ENCODE results near the gene ZNF460.
"Not testable (repeated sequence)": the region's sequence is repeated elsewhere in the genome, so short reads cannot be mapped to it uniquely, and the experiment has no call there.

ZNF460 gene

DNA sequence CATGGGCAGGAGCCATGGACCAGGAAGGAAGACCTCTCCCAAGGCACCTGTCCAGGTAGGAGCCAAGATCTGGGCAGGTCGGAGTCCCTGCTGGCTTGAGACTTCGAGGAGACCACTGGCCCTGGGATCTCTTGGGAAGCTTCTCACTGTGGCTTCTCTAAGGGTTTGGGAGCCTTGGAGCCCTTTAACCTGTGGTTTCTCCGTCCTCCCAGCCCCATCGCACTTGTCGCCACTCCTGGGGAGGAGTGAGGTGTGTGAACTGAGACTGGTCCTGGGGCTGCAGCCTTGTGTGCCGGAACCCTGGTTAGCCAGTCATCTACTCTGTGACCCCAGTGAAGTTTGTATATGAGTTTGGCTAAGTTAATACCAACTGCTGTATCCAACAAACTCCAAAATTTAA, 31.6 kb upstream of the ZNF460 start:
- H3K27ac ChIP-seq (ENCODE audit: low read depth, low read length) = no peak overlapping the region
- no peaks in the 10 kb centered on the region for H3K4me1 ChIP-seq (ENCODE audit: control insufficient read depth in 1 of 2, insufficient read depth in 2 of 2, low read length in 2 of 2)
- H3K9ac ChIP-seq (ENCODE audit: low read depth in 1 of 2, low read length in 2 of 2) = no peak overlapping the region
- peaks cover 0 to 4% of the 10 kb centered on the region in 2 donors for H3K9me3 ChIP-seq (ENCODE audit: control insufficient read depth in 1 of 2, low read length in 2 of 2)
- H3K27me3 ChIP-seq (ENCODE audit: control insufficient read depth in 1 of 2, insufficient read depth in 2 of 2, low read length in 2 of 2) = no peaks in the 10 kb centered on the region
- H3K36me3 ChIP-seq (ENCODE audit: control insufficient read depth in 1 of 2, insufficient read depth in 2 of 2, low read length in 2 of 2) = peaks cover 39 to 86% of the 10 kb centered on the region in 2 donors
- H3K4me3 ChIP-seq (ENCODE audit: low read depth in 1 of 2, low read length in 2 of 2) = no peak overlapping the region

DNA sequence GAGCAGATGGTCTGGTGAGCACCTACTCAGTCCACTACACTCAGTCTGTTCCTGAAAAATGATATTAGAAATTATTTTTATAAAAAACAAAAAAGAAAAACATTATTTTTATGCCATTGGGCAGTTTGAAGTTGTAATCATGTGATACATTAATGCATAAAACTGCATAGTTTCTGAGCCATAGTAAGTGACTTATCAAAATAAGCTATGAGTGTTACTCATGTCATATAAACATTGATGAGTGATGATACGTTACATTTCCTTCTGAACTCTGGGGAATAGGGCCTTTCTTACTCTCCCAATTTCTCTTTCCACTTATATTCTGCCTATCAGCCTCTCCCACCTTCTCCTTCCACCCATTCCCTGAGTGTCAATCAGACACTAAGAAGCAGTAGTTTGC, 31.0 kb upstream of the ZNF460 start:
- Histone ChIP-seq H3K4me3 (ENCODE audit: low read depth in 1 of 2, low read length in 2 of 2) (no peak overlapping the region), H3K4me1 (ENCODE audit: control insufficient read depth in 1 of 2, insufficient read depth in 2 of 2, low read length in 2 of 2) (no peaks in the 10 kb centered on the region), H3K27me3 (ENCODE audit: control insufficient read depth in 1 of 2, insufficient read depth in 2 of 2, low read length in 2 of 2) (no peaks in the 10 kb centered on the region), H3K36me3 (ENCODE audit: control insufficient read depth in 1 of 2, insufficient read depth in 2 of 2, low read length in 2 of 2) (peaks cover 46 to 88% of the 10 kb centered on the region in 2 donors), H3K27ac (ENCODE audit: low read depth, low read length) (no peak overlapping the region), H3K9ac (ENCODE audit: low read depth in 1 of 2, low read length in 2 of 2) (no peak overlapping the region), H3K9me3 (ENCODE audit: control insufficient read depth in 1 of 2, low read length in 2 of 2) (peaks cover 0 to 10% of the 10 kb centered on the region in 2 donors)

DNA sequence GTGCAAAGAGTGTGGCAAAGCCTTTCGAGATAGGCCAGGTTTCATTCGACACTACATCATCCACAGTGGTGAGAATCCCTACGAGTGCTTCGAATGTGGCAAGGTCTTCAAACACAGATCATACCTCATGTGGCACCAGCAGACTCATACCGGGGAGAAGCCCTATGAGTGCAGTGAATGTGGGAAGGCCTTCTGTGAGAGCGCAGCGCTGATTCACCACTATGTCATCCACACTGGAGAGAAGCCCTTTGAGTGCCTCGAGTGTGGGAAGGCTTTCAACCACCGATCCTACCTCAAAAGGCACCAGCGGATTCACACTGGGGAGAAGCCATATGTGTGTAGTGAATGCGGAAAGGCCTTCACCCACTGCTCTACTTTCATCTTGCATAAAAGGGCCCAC, 26.5 kb upstream of the ZNF460 start:
- H3K27me3 ChIP-seq (ENCODE audit: control insufficient read depth in 1 of 2, insufficient read depth in 2 of 2, low read length in 2 of 2); H3K27ac ChIP-seq (ENCODE audit: low read depth, low read length); H3K4me3 ChIP-seq (ENCODE audit: low read depth in 1 of 2, low read length in 2 of 2); H3K9ac ChIP-seq (ENCODE audit: low read depth in 1 of 2, low read length in 2 of 2); H3K4me1 ChIP-seq (ENCODE audit: control insufficient read depth in 1 of 2, insufficient read depth in 2 of 2, low read length in 2 of 2): not testable (repeated sequence)
- peaks cover 0 to 10% of the 10 kb centered on the region in 2 donors for H3K9me3 ChIP-seq (ENCODE audit: control insufficient read depth in 1 of 2, low read length in 2 of 2)
- peaks cover 36 to 62% of the 10 kb centered on the region in 2 donors for H3K36me3 ChIP-seq (ENCODE audit: control insufficient read depth in 1 of 2, insufficient read depth in 2 of 2, low read length in 2 of 2)

DNA sequence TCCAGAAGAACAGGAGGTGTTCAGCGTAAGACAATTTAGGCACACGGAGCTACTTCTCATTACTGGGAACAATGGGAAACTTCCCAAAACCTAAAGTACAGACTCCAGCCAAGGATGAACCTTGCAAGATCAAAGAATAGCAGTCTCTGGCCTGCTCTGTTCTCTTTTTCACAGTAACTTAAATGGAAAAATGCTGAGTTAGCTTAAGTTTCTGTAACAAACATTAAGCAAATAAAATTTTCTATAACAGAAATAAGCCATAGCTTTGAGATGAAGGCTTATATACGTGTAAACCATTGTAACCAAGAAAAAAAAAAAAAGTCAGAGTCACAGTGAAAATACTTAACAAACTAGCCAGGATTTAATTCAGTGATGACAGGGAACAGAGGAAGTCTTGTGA, 18.2 kb upstream of the ZNF460 start:
- H3K36me3 ChIP-seq (ENCODE audit: control insufficient read depth in 1 of 2, insufficient read depth in 2 of 2, low read length in 2 of 2) = peaks cover 0 to 13% of the 10 kb centered on the region in 2 donors
- H3K9ac ChIP-seq (ENCODE audit: low read depth in 1 of 2, low read length in 2 of 2) = no peak overlapping the region
- H3K27me3 ChIP-seq (ENCODE audit: control insufficient read depth in 1 of 2, insufficient read depth in 2 of 2, low read length in 2 of 2) = no peaks in the 10 kb centered on the region
- H3K4me1 ChIP-seq (ENCODE audit: control insufficient read depth in 1 of 2, insufficient read depth in 2 of 2, low read length in 2 of 2) = no peaks in the 10 kb centered on the region
- no peak overlapping the region for H3K4me3 ChIP-seq (ENCODE audit: low read depth in 1 of 2, low read length in 2 of 2)
- H3K9me3 ChIP-seq (ENCODE audit: control insufficient read depth in 1 of 2, low read length in 2 of 2) = peaks cover 0 to 6% of the 10 kb centered on the region in 2 donors
- no peak overlapping the region for H3K27ac ChIP-seq (ENCODE audit: low read depth, low read length)

DNA sequence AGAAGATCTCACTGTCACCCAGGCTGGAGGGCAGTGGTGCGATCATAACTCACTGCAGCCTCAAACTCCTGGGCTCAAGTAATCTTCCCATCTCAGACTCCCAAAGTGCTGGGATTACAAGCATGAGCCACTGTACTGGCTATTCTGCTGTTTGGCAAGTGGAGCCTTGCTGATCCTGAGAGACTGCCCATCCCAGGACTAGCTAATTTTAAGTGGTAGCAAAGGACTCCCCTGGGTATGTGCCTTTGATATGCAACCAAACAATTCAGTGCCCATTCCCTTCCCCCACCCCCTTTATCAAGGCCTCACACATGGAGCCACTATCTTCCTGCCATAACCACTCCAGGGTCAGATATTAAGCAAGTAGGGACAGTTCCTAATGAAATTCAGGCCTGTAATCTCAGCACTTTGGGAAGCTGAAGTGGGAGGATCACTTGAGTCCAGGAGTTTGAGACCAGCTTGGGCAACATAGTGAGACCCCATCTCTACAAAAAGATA, 17.0 kb upstream of the ZNF460 start:
- Histone ChIP-seq H3K27ac (ENCODE audit: low read depth, low read length) (no peak overlapping the region), H3K36me3 (ENCODE audit: control insufficient read depth in 1 of 2, insufficient read depth in 2 of 2, low read length in 2 of 2) (peaks cover 0 to 10% of the 10 kb centered on the region in 2 donors), H3K9me3 (ENCODE audit: control insufficient read depth in 1 of 2, low read length in 2 of 2) (peaks cover 0 to 6% of the 10 kb centered on the region in 2 donors), H3K9ac (ENCODE audit: low read depth in 1 of 2, low read length in 2 of 2) (no peak overlapping the region), H3K27me3 (ENCODE audit: control insufficient read depth in 1 of 2, insufficient read depth in 2 of 2, low read length in 2 of 2) (no peaks in the 10 kb centered on the region), H3K4me3 (ENCODE audit: low read depth in 1 of 2, low read length in 2 of 2) (no peak overlapping the region), H3K4me1 (ENCODE audit: control insufficient read depth in 1 of 2, insufficient read depth in 2 of 2, low read length in 2 of 2) (no peaks in the 10 kb centered on the region)

DNA sequence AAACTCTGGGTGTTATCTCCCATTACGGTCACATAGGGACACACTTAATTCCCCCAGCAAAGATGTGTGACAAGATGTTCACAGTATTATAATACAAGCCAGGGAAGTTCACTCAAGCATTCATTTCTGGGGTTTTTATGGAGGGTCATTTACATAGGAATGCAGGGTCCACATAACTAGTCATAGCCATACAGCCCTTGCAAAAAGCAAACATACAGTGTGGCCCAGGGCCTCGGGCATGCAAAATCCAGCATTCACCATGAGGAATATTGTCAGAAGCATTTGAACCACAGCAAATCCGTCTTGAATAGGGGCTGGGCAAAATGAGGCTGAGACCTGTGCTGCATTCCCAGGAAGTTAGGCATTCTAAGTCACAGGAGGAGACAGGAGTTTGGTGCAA, 13.0 kb upstream of the ZNF460 start:
- Histone ChIP-seq H3K9me3 (ENCODE audit: control insufficient read depth in 1 of 2, low read length in 2 of 2) (no peaks in the 10 kb centered on the region), H3K36me3 (ENCODE audit: control insufficient read depth in 1 of 2, insufficient read depth in 2 of 2, low read length in 2 of 2) (no peaks in the 10 kb centered on the region), H3K9ac (ENCODE audit: low read depth in 1 of 2, low read length in 2 of 2) (no peak overlapping the region), H3K27ac (ENCODE audit: low read depth, low read length) (no peak overlapping the region), H3K27me3 (ENCODE audit: control insufficient read depth in 1 of 2, insufficient read depth in 2 of 2, low read length in 2 of 2) (no peaks in the 10 kb centered on the region), H3K4me1 (ENCODE audit: control insufficient read depth in 1 of 2, insufficient read depth in 2 of 2, low read length in 2 of 2) (no peaks in the 10 kb centered on the region), H3K4me3 (ENCODE audit: low read depth in 1 of 2, low read length in 2 of 2) (no peak overlapping the region)

DNA sequence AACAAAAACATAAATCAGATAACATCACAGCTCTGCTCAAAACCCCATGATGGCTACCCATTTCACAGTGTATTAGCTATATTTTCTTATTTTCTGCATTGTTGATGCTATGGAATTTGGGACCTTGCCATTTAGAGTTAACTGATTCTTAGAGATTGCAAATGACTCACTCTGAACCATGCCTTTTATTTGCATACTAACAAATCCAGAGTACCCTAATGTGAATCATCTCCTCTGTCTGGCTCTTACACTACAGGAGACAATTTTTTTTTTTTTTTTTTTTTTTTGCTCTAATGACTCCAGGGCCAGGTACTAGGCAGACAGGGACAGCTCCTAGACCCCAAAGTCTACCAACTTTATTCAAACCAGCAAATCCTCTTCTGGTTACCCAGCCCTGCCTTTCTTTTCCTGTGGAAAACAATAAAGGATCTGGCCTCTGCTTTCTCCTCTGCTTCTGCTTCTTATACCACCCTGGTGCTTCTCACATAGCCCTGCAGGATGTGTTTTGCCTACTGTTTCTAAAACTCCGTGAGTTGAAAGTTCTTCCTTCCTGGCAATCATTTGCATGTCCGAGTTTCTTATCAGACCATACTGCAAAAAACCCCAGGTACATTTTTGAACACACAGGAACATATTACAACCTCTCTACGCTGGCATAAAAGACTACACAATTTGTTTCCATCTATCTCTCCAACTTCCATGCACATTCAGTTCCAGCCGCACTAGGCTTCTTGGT, 10.6 kb upstream of the ZNF460 start:
- Histone ChIP-seq H3K9me3 (ENCODE audit: control insufficient read depth in 1 of 2, low read length in 2 of 2) (no peaks in the 10 kb centered on the region), H3K36me3 (ENCODE audit: control insufficient read depth in 1 of 2, insufficient read depth in 2 of 2, low read length in 2 of 2) (peaks cover 0 to 3% of the 10 kb centered on the region in 2 donors), H3K4me3 (ENCODE audit: low read depth in 1 of 2, low read length in 2 of 2) (no peak overlapping the region), H3K27ac (ENCODE audit: low read depth, low read length) (no peak overlapping the region), H3K27me3 (ENCODE audit: control insufficient read depth in 1 of 2, insufficient read depth in 2 of 2, low read length in 2 of 2) (no peaks in the 10 kb centered on the region), H3K9ac (ENCODE audit: low read depth in 1 of 2, low read length in 2 of 2) (no peak overlapping the region), H3K4me1 (ENCODE audit: control insufficient read depth in 1 of 2, insufficient read depth in 2 of 2, low read length in 2 of 2) (no peaks in the 10 kb centered on the region)

DNA sequence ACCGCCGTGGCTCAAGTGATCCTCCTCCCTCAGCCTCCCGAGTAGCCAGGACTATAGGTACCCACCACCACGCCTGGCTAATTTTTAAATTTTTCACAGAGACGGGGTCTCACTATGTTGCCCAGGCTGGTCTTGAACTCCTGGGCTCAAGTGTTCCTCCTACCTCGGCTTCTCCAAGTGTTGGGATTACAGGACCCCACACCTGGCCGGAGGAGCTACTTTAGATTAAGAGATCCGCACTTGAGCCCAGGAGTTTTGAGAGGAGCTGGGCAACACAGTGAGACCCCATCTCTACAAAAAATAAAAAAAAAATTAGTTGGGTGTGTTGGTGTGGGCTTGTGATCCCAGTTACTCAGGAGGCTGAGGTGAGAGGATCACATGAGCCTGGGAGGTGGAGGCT, 9.0 kb upstream of the ZNF460 start:
- Histone ChIP-seq H3K9ac (ENCODE audit: low read depth in 1 of 2, low read length in 2 of 2) (no peak overlapping the region), H3K27ac (ENCODE audit: low read depth, low read length) (no peak overlapping the region), H3K36me3 (ENCODE audit: control insufficient read depth in 1 of 2, insufficient read depth in 2 of 2, low read length in 2 of 2) (peaks cover 0 to 5% of the 10 kb centered on the region in 2 donors), H3K4me3 (ENCODE audit: low read depth in 1 of 2, low read length in 2 of 2) (no peak overlapping the region), H3K27me3 (ENCODE audit: control insufficient read depth in 1 of 2, insufficient read depth in 2 of 2, low read length in 2 of 2) (no peaks in the 10 kb centered on the region), H3K4me1 (ENCODE audit: control insufficient read depth in 1 of 2, insufficient read depth in 2 of 2, low read length in 2 of 2) (no peaks in the 10 kb centered on the region), H3K9me3 (ENCODE audit: control insufficient read depth in 1 of 2, low read length in 2 of 2) (no peaks in the 10 kb centered on the region)

DNA sequence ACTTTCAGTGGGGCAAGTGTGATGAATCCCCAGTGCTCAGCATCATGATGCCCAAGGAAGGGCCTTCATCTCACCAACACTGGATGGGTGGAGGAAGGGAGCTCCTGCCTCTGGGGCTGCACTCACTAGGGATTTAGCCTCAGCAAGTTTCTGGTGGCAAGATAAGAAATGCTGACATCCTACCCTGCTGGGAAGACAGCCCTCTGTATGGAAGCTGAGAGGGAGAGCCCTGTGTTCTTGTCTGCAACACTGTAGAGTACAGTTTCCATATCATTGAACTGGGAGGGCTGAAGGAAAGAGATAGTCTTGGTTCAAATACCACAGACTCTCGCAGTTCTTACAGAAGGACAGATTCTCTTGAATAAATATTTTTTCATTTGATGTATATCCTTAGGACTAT, 7.3 kb upstream of the ZNF460 start:
- H3K36me3 ChIP-seq (ENCODE audit: control insufficient read depth in 1 of 2, insufficient read depth in 2 of 2, low read length in 2 of 2) = peaks cover 0 to 5% of the 10 kb centered on the region in 2 donors
- H3K4me1 ChIP-seq (ENCODE audit: control insufficient read depth in 1 of 2, insufficient read depth in 2 of 2, low read length in 2 of 2) = no peaks in the 10 kb centered on the region
- H3K9me3 ChIP-seq (ENCODE audit: control insufficient read depth in 1 of 2, low read length in 2 of 2) = no peaks in the 10 kb centered on the region
- H3K4me3 ChIP-seq (ENCODE audit: low read depth in 1 of 2, low read length in 2 of 2) = no peak overlapping the region
- H3K27me3 ChIP-seq (ENCODE audit: control insufficient read depth in 1 of 2, insufficient read depth in 2 of 2, low read length in 2 of 2) = no peaks in the 10 kb centered on the region
- no peak overlapping the region for H3K27ac ChIP-seq (ENCODE audit: low read depth, low read length)
- no peak overlapping the region for H3K9ac ChIP-seq (ENCODE audit: low read depth in 1 of 2, low read length in 2 of 2)

DNA sequence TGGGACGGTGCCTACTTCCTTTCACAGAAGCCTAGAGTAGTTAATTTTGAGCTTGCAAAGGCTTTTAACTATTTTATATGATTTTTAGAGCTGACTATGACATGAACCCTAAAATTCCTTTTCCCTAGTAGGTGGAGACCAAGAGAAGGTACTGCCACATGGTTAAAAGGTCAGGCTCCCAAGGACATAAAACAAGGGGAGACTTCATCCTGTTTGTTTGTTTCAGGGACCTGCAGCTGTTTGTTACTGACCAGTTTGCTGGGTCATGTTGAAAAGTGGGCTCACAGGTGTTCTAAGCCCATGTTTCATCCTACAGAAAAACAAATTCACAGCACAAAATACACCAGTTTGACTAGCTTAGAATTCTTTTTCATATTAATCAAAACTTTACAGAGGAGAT, 3.9 kb upstream of the ZNF460 start:
- Histone ChIP-seq H3K9ac (ENCODE audit: low read depth in 1 of 2, low read length in 2 of 2) (no peak overlapping the region), H3K4me3 (ENCODE audit: low read depth in 1 of 2, low read length in 2 of 2) (no peak overlapping the region), H3K36me3 (ENCODE audit: control insufficient read depth in 1 of 2, insufficient read depth in 2 of 2, low read length in 2 of 2) (peaks cover 0 to 5% of the 10 kb centered on the region in 2 donors), H3K27ac (ENCODE audit: low read depth, low read length) (no peak overlapping the region), H3K27me3 (ENCODE audit: control insufficient read depth in 1 of 2, insufficient read depth in 2 of 2, low read length in 2 of 2) (no peaks in the 10 kb centered on the region), H3K4me1 (ENCODE audit: control insufficient read depth in 1 of 2, insufficient read depth in 2 of 2, low read length in 2 of 2) (peaks cover 0 to 6% of the 10 kb centered on the region in 2 donors), H3K9me3 (ENCODE audit: control insufficient read depth in 1 of 2, low read length in 2 of 2) (no peaks in the 10 kb centered on the region)
